ENCODE results near the gene CHN1.

Gene CHN1

DNA sequence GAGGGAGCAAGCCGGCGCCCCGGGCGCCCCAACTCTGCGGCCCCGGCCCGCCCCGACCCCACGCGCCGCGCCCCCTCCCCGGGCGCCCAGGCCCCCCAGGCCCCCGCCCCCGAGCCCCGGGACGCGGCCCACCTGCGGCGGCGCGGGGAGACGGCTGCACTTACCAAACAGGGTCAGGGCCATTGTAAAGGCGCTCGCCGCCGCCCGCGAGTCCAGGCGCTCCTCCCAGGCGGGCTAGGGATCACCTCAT, 526 bp downstream of the CHN1 start:
- peak overlapping the region; percentile 76 for H3K4me3 ChIP-seq (ENCODE audit: low read depth, low read length)
- TF ChIP-seq, protein P1, sequence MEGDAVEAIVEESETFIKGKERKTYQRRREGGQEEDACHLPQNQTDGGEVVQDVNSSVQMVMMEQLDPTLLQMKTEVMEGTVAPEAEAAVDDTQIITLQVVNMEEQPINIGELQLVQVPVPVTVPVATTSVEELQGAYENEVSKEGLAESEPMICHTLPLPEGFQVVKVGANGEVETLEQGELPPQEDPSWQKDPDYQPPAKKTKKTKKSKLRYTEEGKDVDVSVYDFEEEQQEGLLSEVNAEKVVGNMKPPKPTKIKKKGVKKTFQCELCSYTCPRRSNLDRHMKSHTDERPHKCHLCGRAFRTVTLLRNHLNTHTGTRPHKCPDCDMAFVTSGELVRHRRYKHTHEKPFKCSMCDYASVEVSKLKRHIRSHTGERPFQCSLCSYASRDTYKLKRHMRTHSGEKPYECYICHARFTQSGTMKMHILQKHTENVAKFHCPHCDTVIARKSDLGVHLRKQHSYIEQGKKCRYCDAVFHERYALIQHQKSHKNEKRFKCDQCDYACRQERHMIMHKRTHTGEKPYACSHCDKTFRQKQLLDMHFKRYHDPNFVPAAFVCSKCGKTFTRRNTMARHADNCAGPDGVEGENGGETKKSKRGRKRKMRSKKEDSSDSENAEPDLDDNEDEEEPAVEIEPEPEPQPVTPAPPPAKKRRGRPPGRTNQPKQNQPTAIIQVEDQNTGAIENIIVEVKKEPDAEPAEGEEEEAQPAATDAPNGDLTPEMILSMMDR (IDR thresholded peaks at IDR 0.05; ENCODE audit: low read depth, low read length), result no peak

DNA sequence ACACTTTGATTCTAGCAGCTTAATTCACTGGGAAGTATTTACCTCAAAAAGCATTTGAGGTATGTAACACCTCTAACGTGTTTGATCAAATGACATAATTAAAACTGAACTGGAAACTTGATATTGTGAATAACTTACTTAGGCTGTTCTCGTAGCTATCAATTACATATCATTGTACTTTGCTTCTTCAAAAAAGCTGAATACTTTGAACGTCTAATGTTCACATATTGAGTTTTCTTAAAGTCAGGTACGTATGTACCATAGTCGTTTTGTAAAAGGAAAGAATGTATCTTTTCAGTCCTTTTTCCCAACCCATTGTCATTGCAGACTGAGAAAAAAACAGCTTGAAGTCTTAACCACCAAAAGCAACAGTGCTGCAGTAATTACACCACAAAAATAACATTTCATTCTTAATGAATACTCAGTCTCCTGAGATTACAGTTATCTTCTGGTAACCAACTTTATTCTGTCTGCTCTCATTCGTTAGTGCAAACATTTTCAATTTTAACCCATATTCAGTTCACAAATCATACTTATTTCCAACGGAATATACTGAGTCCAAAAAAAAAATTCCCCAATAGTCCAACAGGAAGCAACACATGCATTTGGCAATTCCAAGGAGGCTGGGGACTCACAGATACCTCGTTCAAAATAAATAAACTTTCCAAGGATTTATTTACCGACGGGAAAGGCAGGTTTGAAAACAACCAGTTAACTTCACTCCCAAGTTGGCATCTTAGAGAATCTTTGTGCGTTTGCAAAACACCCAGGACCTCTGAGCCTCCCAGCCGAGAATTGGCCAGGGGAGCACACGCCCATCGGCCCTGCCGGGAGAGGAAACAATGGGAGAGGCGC, 1.1 kb downstream of the CHN1 start:
- TF ChIP-seq, protein P1 (IDR thresholded peaks at IDR 0.05; ENCODE audit: low read depth, low read length), result no peak
- peak overlapping the region; percentile 76 for H3K4me3 ChIP-seq (ENCODE audit: low read depth, low read length)

DNA sequence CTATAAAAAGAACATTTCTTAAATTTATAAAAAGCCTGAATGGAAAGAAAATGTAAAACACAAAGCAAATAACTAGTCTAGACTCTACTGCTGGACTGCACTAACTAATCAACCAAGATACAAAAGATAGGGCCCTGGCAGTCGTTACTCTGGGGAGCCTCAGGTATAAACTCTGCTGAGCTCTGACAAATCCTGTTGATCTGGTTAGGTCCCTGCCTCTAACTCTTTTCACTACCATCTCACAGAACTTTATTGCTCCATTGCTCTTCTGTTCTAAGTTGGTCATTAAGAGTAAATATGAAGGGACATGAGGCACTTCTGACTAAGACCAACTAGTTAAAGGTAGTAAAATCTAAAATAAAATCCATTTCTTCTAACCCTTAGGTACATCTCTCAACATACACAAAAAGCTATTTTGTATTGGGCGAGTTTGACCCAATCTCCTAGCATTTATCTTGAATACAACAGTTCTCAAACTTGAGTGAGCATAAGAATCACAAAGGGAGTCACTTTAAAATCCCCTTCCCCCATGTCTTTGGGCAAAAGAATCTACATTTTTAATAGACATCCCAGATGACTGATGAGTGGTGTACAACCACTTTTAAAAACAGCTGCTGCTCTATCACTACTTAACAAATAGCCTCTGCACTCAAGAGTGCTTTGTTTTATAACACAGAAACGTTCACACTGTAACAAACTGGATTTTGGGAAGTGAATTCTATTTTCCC, 2.5 kb downstream of the CHN1 start:
- no peak overlapping the region for H3K4me3 ChIP-seq (ENCODE audit: low read depth, low read length)
- TF ChIP-seq, protein P1 (IDR thresholded peaks at IDR 0.05; ENCODE audit: low read depth, low read length), result no peak

DNA sequence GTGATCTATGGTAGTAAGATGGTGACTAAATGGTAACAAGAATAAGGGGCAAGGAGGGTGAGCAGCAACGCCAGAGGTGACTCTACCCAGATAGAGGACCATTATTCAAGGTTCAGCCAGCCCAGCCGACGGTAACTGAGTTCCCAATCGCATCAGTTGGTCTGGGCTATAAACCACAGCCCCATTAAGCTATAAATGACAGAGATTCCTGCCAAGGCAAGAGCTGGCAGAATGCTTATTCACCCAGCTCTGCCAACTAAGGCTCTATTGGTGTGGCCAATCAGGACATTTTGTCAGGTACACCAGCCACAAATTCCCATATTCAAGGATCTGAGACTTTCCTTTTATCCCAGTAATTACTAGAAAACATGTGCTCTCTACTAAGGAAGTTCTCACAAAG, 3.6 kb downstream of the CHN1 start:
- H3K4me3 ChIP-seq (ENCODE audit: low read depth, low read length), result no peak overlapping the region
- TF ChIP-seq, protein P1 (IDR thresholded peaks at IDR 0.05; ENCODE audit: low read depth, low read length), result no peak

DNA sequence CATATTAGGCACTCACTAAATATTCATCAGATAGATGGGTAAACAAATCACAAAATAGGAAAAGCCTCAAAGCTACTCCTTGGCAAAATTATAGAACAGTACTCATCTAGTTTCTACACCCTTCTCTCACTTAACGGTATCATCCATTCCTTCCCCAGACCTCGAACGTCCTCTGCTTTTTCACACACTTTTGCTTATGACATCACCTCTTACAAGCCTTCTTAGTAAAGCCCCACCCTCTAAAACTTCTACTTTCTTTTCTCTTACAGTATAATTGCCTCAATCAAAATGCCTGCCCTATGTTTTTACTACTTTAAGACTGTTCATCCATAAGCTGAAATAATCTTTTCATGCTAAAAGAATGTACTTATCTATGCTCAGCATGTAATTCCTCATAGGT, 8.1 kb downstream of the CHN1 start:
- TF ChIP-seq, protein P1 (IDR thresholded peaks at IDR 0.05; ENCODE audit: low read depth, low read length), result no peak
- no peak overlapping the region for H3K4me3 ChIP-seq (ENCODE audit: low read depth, low read length)

DNA sequence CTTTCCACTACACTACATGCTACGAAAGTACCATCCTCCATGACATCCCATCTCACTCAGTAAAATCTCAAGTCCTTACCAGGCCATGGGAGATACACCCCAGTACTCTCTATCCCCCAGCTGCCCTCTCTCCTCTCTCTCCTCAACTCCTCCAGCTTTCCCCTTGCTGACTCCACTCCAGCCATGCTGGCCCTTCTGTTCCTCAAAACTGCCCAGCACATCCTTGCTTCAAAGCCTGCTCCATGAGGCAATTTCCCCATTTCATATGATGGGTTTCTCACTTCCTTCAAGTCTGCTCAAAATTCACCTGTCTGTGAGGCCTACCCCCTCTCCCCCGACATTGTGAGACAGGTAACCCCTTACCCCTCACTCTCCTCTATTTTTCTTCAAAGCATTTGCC, 8.6 kb downstream of the CHN1 start:
- TF ChIP-seq, protein P1 (IDR thresholded peaks at IDR 0.05; ENCODE audit: low read depth, low read length), result no peak
- no peak overlapping the region for H3K4me3 ChIP-seq (ENCODE audit: low read depth, low read length)

DNA sequence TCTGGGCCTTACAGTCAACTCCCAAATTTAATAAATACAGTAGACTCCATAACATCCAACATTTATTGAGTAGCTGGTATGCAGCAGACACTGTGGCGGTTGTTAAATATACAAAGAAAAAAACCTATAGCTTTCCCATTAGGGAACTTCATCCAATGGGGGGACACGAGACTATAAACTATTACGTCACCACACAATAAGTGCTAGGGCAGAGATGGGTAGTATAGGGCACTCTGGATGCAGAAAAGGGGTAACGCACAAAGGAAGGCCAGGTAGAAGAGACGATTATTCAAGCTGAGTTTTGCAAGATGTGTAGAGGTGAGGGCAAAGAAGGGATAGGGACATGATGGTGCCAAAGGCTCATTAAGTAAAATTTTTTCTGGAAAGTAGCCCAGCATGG, 10.8 kb downstream of the CHN1 start:
- no peak overlapping the region for H3K4me3 ChIP-seq (ENCODE audit: low read depth, low read length)
- TF ChIP-seq, protein P1 (IDR thresholded peaks at IDR 0.05; ENCODE audit: low read depth, low read length), result no peak
